NCI-H510A treated with DMSO at 0.1 percent for 48 hours (cell line): Measurements from ENCODE around the gene DTNB.

Experiments
- DNase-seq: peaks from one replicate; lab custom pipeline; 2025; lab: John Stamatoyannopoulos, UW

DTNB gene

GRCh38 chr2:25369876-25370275 is 303.5 kb downstream of the DTNB start:
- no peak for DNase-seq

- DNase-seq, result no peak
Observed at GRCh38 chr2:25369439-25369838, 303.9 kb downstream of the DTNB start.

- no peak for DNase-seq
Observed at GRCh38 chr2:25368660-25369059, 304.7 kb downstream of the DTNB start.

- no peak for DNase-seq
Observed at GRCh38 chr2:25367296-25367695, 306.1 kb downstream of the DTNB start.

GRCh38 chr2:25366629-25367028 is 306.7 kb downstream of the DTNB start:
- DNase-seq, result no peak

- no peak for DNase-seq
Observed at GRCh38 chr2:25365241-25365640, 308.1 kb downstream of the DTNB start.

GRCh38 chr2:25363733-25364132 is 309.6 kb downstream of the DTNB start:
- DNase-seq, result no peak

GRCh38 chr2:25362434-25363145 is 310.8 kb downstream of the DTNB start:
- DNase-seq, result no peak

- DNase-seq, result peak; percentile 91
Observed at GRCh38 chr2:25362049-25362433, 311.3 kb downstream of the DTNB start.

- DNase-seq, result no peak
Observed at GRCh38 chr2:25361261-25362048, 311.9 kb downstream of the DTNB start.

- no peak for DNase-seq
Observed at GRCh38 chr2:25358836-25359235, 314.5 kb downstream of the DTNB start.

- DNase-seq, result no peak
Observed at GRCh38 chr2:25358249-25358815, 315.0 kb downstream of the DTNB start.

- no peak for DNase-seq
Observed at GRCh38 chr2:25356088-25356487, 317.3 kb downstream of the DTNB start.

GRCh38 chr2:25355270-25355669 is 318.1 kb downstream of the DTNB start:
- DNase-seq, result no peak

- peak; percentile 44 for DNase-seq
Observed at GRCh38 chr2:25354116-25354515, 319.3 kb downstream of the DTNB start.

- no peak for DNase-seq
Observed at GRCh38 chr2:25349397-25349796, 324.0 kb downstream of the DTNB start.

- DNase-seq, result no peak
Observed at GRCh38 chr2:25347846-25348245, 325.5 kb downstream of the DTNB start.

GRCh38 chr2:25347205-25347815 is 326.1 kb downstream of the DTNB start:
- no peak for DNase-seq

- no peak for DNase-seq
Observed at GRCh38 chr2:25343187-25343825, 330.1 kb downstream of the DTNB start.

- DNase-seq, result peak; percentile 74
Observed at GRCh38 chr2:25342372-25343186, 330.8 kb downstream of the DTNB start.

- peak; percentile 40 for DNase-seq
Observed at GRCh38 chr2:25341753-25342371, 331.5 kb downstream of the DTNB start, which contains the start of gene DNMT3A. Gene DNMT3A, minus strand, starts transcription at chr2:25341925. Its CDS starts 27,941 bp downstream, at chr2:25313984.
